T-helper 1 cell treated with Interleukin-12 subunit alpha and Interleukin-12 subunit beta and Interleukin-4 antibody, amounts not matched to agents 30 μg/mL and 1 μg/mL, for 36 hours (primary cell): ENCODE data around the gene CACFD1.

Experiments
- H3K27ac Mint-ChIP-seq: one replicate; pipeline ENCODE4 v1.8.0; 2021; ENCODE audit warnings: mild to moderate bottlenecking, mixed read lengths
- H3K27me3 Mint-ChIP-seq: one replicate; pipeline ENCODE4 v1.8.0; 2021; ENCODE audit warnings: low read depth, mixed read lengths
- H3K36me3 Mint-ChIP-seq: one replicate; pipeline ENCODE4 v1.8.0; 2021; ENCODE audit warnings: low read depth, mixed read lengths
- H3K4me1 Mint-ChIP-seq: one replicate; pipeline ENCODE4 v1.8.0; 2021; ENCODE audit warnings: low read depth, mixed read lengths
- H3K4me3 Mint-ChIP-seq: one replicate; pipeline ENCODE4 v1.8.0; 2021; ENCODE audit warnings: mild to moderate bottlenecking, moderate library complexity, mixed read lengths
- H3K9me3 Mint-ChIP-seq: one replicate; pipeline ENCODE4 v1.8.0; 2021; ENCODE audit warnings: mixed read lengths

Gene CACFD1

DNA sequence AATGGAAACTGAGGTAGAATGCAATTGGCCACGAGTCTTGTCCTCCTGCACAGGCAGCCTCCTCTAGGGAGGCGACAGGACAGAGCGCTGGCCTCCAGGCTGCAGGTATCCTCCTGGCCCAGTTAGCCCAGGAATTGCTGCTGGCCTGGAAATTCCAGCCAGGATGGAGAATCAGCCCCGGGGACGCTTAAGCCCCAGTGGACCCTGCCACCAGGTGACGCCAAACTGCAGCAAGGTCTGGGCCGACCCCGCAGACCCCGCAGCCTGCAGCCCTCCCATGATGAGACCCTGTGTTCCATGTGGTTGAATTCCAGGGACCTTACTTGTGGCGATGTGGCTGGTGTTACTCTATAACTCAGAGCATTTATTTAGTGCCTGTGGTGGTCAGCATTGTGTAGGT lies 7.3 kb downstream of the CACFD1 start:
- Mint-ChIP-seq H3K27ac (no peak overlapping the region), H3K9me3 (no peaks in the 10 kb centered on the region), H3K4me3 (no peak overlapping the region), H3K4me1 (no peaks in the 10 kb centered on the region), H3K27me3 (no peaks in the 10 kb centered on the region), H3K36me3 (no peaks in the 10 kb centered on the region)

DNA sequence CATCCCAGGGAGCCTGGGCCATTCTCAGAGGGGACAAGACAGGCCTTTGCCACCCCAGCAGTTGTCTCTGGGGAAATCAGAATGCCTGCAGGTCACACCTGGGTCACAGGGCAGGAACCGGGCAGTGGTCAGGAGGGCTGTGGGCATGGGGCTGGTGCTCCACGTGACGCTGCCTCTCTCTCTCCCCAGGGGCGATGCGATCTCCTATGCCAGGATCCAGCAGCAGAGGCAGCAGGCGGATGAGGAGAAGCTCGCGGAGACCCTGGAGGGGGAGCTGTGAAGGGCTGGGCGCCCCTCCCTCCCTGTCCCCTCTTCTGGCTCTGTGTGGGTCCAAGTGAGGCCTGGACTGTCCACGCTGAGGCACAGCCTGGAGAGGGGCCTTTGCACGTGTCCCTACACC lies 8.6 kb downstream of the CACFD1 start:
- Mint-ChIP-seq H3K27ac (no peak overlapping the region), H3K4me3 (no peak overlapping the region), H3K36me3 (no peaks in the 10 kb centered on the region), H3K4me1 (no peaks in the 10 kb centered on the region), H3K9me3 (no peaks in the 10 kb centered on the region), H3K27me3 (no peaks in the 10 kb centered on the region)

DNA sequence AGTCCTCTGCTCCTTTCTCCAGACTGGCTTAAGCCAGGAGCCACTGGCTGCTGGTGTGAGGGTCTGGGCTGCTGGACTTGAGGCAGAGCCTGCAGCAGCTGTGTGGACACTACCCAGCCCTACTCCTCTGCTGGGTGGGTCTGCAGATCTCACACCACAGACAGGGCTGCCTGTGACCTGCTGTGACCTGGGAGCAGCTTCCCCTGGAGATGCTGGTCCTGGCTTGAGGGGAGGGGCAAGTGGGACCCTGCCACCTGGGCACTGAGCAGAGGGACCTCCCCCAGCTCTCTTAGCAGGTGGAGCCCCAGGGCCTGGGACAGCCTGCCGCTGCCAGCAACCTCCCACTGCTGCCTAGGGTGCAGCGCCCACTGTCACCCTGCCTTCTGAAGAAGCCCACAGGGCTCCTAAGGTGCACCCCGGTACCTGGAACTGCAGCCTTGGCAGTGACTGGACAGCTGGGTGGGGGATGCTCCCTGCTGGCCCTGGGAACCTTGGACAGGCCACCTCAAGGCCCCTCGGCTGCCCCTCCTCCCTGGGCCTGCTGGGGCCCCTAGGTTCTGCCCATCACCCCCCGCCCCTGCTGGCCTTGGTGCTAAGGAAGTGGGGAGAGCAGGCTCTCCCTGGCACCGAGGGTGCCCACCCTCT lies 9.1 kb downstream of the CACFD1 start:
- H3K27me3 Mint-ChIP-seq: no peaks in the 10 kb centered on the region

DNA sequence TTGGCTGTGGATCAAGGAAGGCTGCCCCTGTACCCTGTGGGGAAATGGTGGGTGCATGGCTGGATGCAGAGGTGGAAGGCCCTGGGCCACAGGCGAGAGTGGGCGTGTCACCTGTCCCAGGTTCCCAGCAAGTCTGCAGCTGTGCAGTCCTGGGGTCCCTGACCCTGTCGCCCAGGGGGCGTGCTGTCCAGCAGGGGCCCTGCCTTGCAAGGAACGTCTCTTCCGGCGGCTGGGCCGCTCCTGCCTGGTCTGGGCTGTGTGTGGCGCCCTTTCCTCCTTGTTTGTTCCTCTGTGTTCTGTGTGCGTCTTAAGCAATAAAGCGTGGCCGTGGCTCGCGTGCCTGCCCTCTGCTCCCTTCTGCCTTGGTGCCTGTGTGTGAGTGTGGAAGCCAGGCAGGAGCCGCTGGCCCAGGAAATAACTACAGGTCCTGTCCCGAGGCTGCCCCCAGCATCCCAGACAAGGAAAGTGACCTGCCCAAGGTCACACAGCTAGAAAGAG lies 10.7 kb downstream of the CACFD1 start:
- Mint-ChIP-seq H3K27me3 (no peaks in the 10 kb centered on the region), H3K36me3 (no peaks in the 10 kb centered on the region), H3K9me3 (no peaks in the 10 kb centered on the region), H3K4me3 (no peak overlapping the region), H3K4me1 (no peaks in the 10 kb centered on the region), H3K27ac (no peak overlapping the region)

More for the DNA sequence above, 9.1 kb downstream of the CACFD1 start:
- H3K36me3 Mint-ChIP-seq: no peaks in the 10 kb centered on the region
- H3K9me3 Mint-ChIP-seq: no peaks in the 10 kb centered on the region
- no peak overlapping the region for H3K4me3 Mint-ChIP-seq
- H3K4me1 Mint-ChIP-seq: no peaks in the 10 kb centered on the region
- H3K27ac Mint-ChIP-seq: no peak overlapping the region

DNA sequence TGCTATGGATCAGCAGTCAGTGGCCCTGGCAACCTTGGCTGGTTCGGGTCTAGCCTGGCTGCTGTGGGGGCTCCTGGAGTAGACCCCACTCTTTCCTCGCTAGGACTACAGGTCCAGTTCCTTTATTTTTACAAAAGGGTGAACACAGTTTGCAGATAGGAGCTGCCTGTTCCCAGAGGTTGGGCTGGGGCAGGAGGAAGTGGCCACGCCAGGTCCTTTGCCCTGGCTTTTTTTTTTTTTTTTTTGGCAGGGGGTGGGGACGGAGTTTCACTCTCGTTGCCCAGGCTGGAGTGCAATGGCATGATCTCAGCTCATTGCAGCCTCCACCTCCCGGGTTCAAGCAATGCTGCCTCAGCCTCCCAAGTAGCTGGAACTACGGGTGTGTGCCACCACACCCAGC lies 11.2 kb downstream of the CACFD1 start:
- H3K27me3 Mint-ChIP-seq: no peaks in the 10 kb centered on the region
- H3K4me1 Mint-ChIP-seq: no peaks in the 10 kb centered on the region
- no peaks in the 10 kb centered on the region for H3K9me3 Mint-ChIP-seq
- H3K27ac Mint-ChIP-seq: no peak overlapping the region
- no peaks in the 10 kb centered on the region for H3K36me3 Mint-ChIP-seq
- no peak overlapping the region for H3K4me3 Mint-ChIP-seq

DNA sequence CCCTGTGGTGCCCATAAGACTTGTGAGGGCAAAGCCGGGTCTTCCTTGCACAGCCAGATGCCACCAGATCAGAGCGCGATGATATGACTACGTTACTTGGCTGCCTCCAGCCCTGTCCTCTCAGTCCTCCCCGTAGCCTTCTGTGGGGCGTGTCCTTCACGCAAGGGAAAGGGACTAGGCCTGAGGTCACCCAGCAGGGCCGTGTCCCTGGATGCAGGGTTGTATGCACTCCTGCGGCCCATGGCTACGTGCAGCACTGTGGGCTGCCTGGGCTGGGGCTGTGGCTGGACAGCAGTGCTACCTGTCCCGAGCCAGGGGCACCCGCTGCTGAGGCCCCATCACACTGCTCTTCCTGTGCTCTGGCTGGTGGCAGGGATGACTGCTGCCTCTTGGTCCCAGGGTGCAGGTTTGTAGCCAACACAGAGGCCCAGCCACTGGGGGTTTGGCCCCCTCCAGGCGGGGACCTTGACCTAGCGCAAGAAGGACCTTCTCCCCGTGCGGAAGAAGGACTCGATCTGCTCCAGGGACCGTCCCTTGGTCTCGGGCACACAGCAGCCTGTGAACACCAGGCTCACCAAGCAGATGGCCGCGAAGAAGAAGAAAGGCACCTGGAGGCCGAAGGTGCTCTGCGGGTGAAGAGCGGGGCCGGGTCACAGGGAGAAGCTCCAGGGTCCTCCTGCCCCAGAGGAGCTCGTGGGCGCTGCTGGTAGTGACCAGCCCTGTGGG lies 11.9 kb downstream of the CACFD1 start:
- Mint-ChIP-seq H3K9me3 (no peaks in the 10 kb centered on the region), H3K27me3 (no peaks in the 10 kb centered on the region), H3K27ac (no peak overlapping the region), H3K4me1 (no peaks in the 10 kb centered on the region), H3K4me3 (no peak overlapping the region), H3K36me3 (no peaks in the 10 kb centered on the region)

DNA sequence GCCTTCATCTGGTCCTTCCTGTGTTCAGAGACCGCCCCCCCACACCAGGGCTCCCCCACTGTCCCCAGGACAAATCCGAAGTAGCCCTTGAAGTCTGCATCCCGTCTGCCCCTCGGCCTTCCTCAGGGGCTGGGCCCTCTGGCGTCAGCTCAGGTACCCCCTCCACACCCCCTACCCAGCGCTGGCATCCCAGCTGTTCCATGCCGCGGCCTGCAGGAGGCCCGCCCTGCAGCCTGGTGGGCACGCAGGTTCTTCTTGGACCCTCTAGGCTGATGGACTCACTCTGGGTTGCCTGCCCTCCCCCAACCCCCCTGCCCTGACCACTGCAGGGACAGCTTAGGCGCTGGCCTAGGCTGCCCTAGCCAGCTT lies 12.5 kb downstream of the CACFD1 start:
- H3K27ac Mint-ChIP-seq: no peak overlapping the region
- H3K4me1 Mint-ChIP-seq: no peaks in the 10 kb centered on the region
- no peak overlapping the region for H3K4me3 Mint-ChIP-seq
- no peaks in the 10 kb centered on the region for H3K27me3 Mint-ChIP-seq
- no peaks in the 10 kb centered on the region for H3K36me3 Mint-ChIP-seq
- no peaks in the 10 kb centered on the region for H3K9me3 Mint-ChIP-seq

DNA sequence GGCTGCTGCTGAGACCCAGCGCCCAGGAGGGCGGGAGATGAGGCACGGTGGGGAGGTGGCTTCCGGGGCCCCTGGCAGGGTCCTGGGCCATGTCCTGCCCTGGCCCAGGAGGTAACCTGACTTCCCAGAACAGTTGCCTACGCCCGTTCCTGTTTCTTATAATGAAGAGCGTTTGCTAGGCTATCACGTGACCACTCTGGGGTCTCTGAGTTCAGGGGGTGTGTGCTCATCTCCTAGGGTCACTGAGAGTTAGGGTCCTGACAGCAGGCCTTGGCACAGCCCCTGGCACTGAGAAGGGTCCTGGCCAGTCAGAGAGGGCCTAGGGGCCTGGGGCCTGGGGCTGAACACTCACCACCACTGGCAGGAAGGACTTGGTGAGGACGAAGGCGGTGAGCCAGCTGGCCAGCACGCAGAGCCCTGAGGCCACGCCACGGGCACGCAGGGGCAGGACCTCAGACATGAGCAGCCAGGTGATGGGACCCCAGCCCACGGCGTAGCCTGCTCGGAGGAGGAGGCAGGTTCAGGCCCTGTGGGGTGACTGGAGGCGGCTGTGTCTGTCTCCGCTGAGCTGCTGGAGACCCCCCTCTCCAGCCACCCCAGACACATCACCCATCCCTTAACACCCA lies 13.1 kb downstream of the CACFD1 start:
- Mint-ChIP-seq H3K4me3 (no peak overlapping the region), H3K27me3 (no peaks in the 10 kb centered on the region), H3K4me1 (no peaks in the 10 kb centered on the region), H3K36me3 (no peaks in the 10 kb centered on the region), H3K9me3 (no peaks in the 10 kb centered on the region), H3K27ac (no peak overlapping the region)

DNA sequence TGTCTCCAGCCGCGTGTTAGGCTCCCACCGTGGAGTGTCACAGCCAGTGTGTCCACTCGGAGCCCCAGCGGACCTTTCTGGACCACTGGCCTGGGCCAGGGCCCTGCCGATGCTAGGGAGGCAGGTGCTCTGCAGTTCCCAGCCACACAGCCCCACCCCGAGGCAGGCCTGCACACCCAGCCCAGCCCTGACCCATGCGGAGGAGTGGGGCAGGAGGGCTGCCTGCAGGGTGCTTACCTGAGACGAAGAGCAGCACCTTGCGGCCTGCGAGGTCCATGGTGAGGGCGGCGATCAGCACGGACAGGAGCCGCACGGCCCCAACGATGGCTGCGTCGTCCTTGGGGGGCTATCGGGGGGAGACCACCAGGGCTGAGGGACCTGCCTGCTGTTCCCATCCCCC lies 14.0 kb downstream of the CACFD1 start:
- no peaks in the 10 kb centered on the region for H3K27me3 Mint-ChIP-seq
- H3K27ac Mint-ChIP-seq: no peak overlapping the region
- no peaks in the 10 kb centered on the region for H3K36me3 Mint-ChIP-seq
- H3K9me3 Mint-ChIP-seq: no peaks in the 10 kb centered on the region
- no peaks in the 10 kb centered on the region for H3K4me1 Mint-ChIP-seq
- H3K4me3 Mint-ChIP-seq: no peak overlapping the region

DNA sequence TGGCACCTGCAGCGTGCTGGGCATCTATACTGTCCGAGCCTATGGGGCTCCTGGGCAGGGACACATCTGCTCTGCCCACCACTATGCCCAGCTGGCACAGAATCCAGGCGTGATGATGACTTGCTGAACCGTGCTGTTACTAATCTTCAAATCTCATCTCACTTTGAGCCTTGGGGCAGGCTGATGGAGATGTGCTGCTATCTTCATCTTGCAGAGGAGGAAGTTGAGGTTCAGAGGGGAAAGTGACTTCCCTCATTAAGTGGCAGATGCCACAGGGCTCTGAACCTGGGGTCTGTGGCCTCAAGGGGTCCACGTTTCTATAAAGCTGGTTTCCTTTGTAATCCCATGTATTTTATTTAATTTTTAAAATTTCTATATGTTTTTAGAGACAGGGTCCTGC lies 14.4 kb downstream of the CACFD1 start:
- H3K27ac Mint-ChIP-seq: no peak overlapping the region
- no peaks in the 10 kb centered on the region for H3K4me1 Mint-ChIP-seq
- no peaks in the 10 kb centered on the region for H3K36me3 Mint-ChIP-seq
- H3K4me3 Mint-ChIP-seq: no peak overlapping the region
- no peaks in the 10 kb centered on the region for H3K9me3 Mint-ChIP-seq
- no peaks in the 10 kb centered on the region for H3K27me3 Mint-ChIP-seq

DNA sequence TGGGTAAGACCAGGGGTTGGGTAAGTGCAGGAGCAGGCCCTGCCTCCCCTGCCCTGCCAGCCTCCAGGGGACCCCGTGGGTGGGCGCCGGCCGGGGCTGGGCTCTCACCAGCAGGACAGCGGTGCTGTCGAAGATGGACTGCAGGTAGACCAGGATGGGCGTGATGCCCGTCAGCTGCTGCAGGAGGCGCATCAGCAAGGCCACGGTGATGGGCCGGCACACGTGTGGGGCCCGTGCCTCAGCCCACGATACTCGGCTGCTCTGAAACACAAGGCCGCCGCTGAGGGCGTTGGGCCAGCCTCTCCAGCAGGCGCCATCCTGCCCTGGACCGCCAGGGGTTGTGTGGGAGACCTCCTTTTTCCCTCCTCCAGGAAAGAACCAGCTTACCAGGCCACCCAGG lies 15.1 kb downstream of the CACFD1 start:
- H3K9me3 Mint-ChIP-seq: no peaks in the 10 kb centered on the region
- peaks cover 4% of the 10 kb centered on the region for H3K4me1 Mint-ChIP-seq
- no peaks in the 10 kb centered on the region for H3K36me3 Mint-ChIP-seq
- H3K27me3 Mint-ChIP-seq: peaks cover 1% of the 10 kb centered on the region
- H3K27ac Mint-ChIP-seq: no peak overlapping the region
- no peak overlapping the region for H3K4me3 Mint-ChIP-seq

DNA sequence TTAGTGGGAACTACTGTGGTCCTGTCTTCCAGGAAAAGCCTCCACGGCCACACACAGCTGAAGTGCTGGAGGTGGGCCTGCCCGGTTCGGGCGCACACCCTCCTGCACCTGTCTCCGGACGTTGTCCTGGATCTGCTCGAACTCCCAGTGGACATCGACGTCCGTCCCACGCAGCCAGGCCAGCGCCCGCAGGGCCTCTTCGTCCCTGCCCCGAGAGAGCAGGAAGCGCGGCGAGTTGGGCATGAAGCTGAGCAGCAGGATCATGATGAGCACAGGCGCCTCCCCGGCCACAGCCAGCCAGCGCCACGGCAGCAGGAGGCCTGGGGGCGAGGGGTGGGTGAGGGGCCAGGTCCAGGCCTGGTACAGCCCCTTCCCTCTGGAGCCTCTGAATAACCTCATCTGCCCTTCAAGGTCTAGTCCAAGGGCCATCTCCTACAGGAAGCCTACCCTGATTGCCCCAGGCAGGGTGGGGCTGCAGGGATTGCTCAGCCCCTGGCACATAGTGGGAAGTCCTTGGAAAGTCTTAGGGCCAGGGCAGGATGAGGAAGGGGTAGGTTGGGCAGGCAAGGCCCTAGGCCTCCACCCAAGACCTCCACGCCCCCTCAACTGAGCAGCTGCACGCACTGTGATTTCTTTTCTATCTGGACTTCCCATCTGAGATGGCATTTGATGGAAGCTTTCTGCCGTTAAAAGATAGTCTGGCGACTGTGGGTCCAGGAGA lies 15.7 kb downstream of the CACFD1 start:
- Mint-ChIP-seq H3K9me3 (no peaks in the 10 kb centered on the region), H3K4me1 (peaks cover 6% of the 10 kb centered on the region), H3K4me3 (no peak overlapping the region), H3K27me3 (peaks cover 4% of the 10 kb centered on the region), H3K27ac (no peak overlapping the region), H3K36me3 (no peaks in the 10 kb centered on the region)

DNA sequence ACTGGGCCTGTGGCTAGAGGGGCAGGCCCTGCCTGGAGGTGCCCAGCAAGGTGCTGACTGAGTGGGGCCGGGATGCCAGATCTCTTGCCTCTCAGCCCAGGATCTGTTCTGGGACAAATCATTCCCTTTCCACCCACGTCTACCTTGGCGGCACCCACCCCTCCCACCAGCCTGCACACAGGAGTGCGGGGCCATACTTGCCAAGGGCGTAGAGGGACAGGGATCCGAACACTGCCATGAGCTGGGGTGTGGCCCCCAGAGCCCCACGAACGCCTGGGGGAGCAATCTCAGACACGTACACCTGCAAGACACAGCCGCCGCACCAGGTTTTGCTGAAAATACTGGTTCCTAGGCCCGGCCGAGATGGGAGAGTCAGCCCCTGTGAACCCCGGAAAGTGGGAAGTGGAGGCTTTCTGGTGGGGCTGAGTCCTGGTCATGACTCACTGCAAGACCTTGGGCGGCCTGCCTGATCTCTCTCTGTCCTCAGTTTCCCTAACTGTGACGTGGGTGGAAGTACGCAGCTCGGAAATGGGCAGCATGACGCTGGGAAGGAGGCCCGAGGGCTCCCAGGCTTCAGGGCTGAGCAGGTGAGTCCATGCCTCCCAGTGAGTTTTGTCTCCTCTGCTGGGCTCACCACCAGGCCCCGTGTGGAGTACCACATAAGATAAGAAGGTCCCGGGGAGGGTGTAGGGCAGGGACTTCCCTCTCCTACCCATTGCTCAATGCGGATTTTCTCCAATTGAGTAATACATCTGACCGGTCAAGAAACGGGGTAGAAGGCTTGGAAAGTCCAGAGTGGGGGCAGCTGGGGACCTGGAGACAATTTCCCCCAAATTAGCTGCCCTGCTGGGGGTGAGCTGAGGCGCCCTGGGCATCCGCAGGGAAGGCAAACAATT lies 16.5 kb downstream of the CACFD1 start:
- no peak overlapping the region for H3K27ac Mint-ChIP-seq
- H3K9me3 Mint-ChIP-seq: no peaks in the 10 kb centered on the region
- no peak overlapping the region for H3K4me3 Mint-ChIP-seq
- no peaks in the 10 kb centered on the region for H3K36me3 Mint-ChIP-seq
- H3K4me1 Mint-ChIP-seq: peaks cover 6% of the 10 kb centered on the region
- H3K27me3 Mint-ChIP-seq: peaks cover 4% of the 10 kb centered on the region

DNA sequence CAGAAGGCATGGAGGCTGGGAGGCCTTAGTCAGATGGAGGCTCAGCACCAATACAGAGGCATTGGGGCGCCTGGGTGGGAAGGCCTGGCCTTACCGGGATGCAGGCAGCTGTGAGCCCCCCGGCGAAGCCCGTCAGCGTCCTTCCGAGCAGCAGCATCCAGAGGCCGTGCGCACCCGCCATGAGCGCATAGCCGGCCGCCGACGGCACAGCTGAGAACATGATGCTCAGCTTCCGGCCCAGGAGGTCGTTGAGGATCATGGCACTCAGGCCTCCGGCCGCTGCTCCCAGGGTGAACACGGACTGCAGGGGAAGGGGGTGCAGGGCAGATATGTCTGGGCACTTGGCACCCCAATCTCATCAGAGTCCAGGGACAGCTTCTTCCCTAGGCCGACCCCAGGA lies 17.2 kb downstream of the CACFD1 start:
- H3K27me3 Mint-ChIP-seq: peaks cover 4% of the 10 kb centered on the region
- H3K36me3 Mint-ChIP-seq: no peaks in the 10 kb centered on the region
- H3K4me3 Mint-ChIP-seq: no peak overlapping the region
- no peaks in the 10 kb centered on the region for H3K9me3 Mint-ChIP-seq
- H3K4me1 Mint-ChIP-seq: peaks cover 6% of the 10 kb centered on the region
- H3K27ac Mint-ChIP-seq: no peak overlapping the region
